ENCODE results near the gene IGSF9B.

- no peak for TF ChIP-seq CTCF (conservative IDR thresholded peaks at IDR 0.05)
- no peak for TF ChIP-seq EZH2 (IDR thresholded peaks at IDR 0.05; ENCODE audit: low read depth)
Measured at GRCh38 chr11:133946051-133946450, 10.7 kb downstream of the IGSF9B start.

Data from PC-9 (cell line).